HG03039 (cell line): ENCODE results near the gene TIMM44.
"Not testable (repeated sequence)": the region's sequence is repeated elsewhere in the genome, so short reads cannot be mapped to it uniquely, and the experiment has no call there.

Experiments
- ATAC-seq: cut with Tn5 transposase; IDR thresholded peaks from one replicate; pipeline ENCODE4 v1.9.1; 2021; ENCODE audit warnings: mild to moderate bottlenecking, moderate library complexity; ENCODE audit not compliant: unreplicated experiment

TIMM44 gene

GRCh38 chr19:7977021-7977722 is 33.7 kb upstream of the TIMM44 start:
- ATAC-seq: no peak

- ATAC-seq: no peak
Measured at GRCh38 chr19:7976461-7976860, 33.0 kb upstream of the TIMM44 start.

- ATAC-seq: no peak
Measured at GRCh38 chr19:7975037-7975436, 31.6 kb upstream of the TIMM44 start.

- ATAC-seq: no peak
Measured at GRCh38 chr19:7973883-7974282, 30.4 kb upstream of the TIMM44 start.

- ATAC-seq: no peak
Measured at GRCh38 chr19:7971553-7972520, 28.4 kb upstream of the TIMM44 start.

- ATAC-seq: no peak
Measured at GRCh38 chr19:7970716-7971448, 27.4 kb upstream of the TIMM44 start.

GRCh38 chr19:7969555-7969939 is 26.1 kb upstream of the TIMM44 start:
- ATAC-seq: no peak

GRCh38 chr19:7968796-7969554 is 25.5 kb upstream of the TIMM44 start:
- ATAC-seq: no peak

GRCh38 chr19:7968008-7968795 is 24.7 kb upstream of the TIMM44 start:
- no peak for ATAC-seq

GRCh38 chr19:7965921-7966665 is 22.6 kb upstream of the TIMM44 start:
- ATAC-seq: no peak

- no peak for ATAC-seq
Measured at GRCh38 chr19:7965259-7965841, 21.9 kb upstream of the TIMM44 start.

- no peak for ATAC-seq
Measured at GRCh38 chr19:7963566-7963965, 20.1 kb upstream of the TIMM44 start.

GRCh38 chr19:7962644-7963268 is 19.3 kb upstream of the TIMM44 start:
- no peak for ATAC-seq

GRCh38 chr19:7961920-7962626 is 18.6 kb upstream of the TIMM44 start:
- no peak for ATAC-seq

GRCh38 chr19:7961082-7961481 is 17.6 kb upstream of the TIMM44 start:
- ATAC-seq: not testable (repeated sequence)

GRCh38 chr19:7959211-7959610 is 15.7 kb upstream of the TIMM44 start:
- ATAC-seq: no peak

- ATAC-seq: no peak
Measured at GRCh38 chr19:7955696-7956095, 12.2 kb upstream of the TIMM44 start.

GRCh38 chr19:7953576-7953975 is 10.1 kb upstream of the TIMM44 start:
- no peak for ATAC-seq
